ENCODE results near the gene PCGF1.

PCGF1 gene

DNA sequence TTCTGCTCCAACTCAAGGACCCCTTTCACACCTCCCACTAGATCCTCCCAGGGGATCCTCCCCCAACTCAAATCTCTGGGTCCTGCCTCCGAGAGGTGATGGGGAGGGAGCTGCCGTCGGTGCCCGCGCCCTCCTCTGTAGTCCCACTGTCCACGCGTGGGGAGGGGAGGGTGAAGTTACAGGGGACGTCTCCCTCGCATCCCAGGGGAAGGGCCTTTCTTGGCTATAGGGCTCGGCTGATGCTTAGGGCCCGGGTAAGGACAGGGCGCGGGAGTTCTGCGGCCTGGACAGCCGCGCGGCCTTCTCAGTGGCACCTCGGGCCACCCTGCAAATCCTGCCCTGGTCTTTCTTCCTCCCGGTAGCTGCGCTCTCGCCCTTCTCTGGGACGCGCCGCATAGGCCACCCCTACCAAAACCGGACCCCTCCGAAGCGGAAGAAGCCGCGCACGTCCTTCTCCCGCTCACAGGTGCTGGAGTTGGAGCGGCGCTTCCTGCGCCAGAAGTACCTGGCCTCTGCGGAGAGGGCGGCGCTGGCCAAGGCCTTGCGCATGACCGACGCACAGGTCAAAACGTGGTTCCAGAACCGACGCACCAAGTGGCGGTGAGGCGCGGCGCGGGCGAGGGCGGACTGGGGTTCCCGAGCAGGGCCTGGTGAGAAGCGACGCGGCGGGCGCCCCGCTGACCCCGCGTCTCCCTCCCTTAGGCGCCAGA is 7.9 kb upstream of the PCGF1 start:
- no peak for DNase-seq

DNA sequence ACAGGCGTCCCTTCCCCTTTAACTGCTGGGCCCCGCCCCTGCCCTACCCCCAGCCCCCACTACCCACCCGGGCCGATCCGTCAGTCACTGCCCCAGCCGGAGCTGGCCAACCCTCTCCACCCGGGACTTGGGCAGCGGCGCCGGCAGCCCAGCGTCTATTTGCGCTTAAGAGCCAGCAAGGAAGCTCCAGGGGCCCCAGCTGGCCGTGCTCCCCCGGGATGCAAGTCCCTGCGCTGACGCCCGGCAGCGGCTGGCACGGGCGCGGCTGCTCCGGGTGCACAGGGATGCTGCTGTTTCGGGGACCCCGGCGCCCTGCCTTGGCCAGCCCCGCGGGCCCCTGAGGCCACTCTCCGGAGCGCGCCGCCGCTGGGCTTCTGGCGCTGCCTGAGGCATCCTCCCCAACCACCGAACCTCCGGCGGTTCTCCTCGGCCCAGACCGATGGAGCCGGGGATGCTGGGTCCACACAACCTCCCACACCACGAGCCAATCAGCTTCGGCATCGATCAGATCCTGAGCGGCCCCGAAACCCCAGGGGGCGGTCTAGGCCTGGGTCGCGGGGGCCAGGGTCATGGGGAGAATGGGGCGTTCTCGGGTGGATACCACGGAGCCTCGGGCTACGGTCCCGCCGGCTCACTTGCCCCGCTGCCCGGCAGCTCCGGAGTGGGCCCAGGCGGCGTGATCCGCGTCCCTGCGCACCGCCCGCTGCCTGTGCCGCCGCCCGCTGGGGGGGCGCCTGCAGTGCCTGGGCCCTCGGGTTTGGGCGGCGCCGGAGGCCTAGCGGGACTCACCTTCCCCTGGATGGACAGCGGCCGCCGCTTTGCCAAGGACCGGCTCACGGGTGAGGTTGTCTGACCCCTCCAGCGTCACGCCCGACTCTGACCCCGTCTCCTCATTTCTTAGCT is 7.1 kb upstream of the PCGF1 start, which contains the start of gene TLX2:
TLX2 (plus strand) TSS at position 83 of the 903 bp plus-strand sequence; CDS start at position 440, 357 bp downstream.
- DNase-seq, result no peak

DNA sequence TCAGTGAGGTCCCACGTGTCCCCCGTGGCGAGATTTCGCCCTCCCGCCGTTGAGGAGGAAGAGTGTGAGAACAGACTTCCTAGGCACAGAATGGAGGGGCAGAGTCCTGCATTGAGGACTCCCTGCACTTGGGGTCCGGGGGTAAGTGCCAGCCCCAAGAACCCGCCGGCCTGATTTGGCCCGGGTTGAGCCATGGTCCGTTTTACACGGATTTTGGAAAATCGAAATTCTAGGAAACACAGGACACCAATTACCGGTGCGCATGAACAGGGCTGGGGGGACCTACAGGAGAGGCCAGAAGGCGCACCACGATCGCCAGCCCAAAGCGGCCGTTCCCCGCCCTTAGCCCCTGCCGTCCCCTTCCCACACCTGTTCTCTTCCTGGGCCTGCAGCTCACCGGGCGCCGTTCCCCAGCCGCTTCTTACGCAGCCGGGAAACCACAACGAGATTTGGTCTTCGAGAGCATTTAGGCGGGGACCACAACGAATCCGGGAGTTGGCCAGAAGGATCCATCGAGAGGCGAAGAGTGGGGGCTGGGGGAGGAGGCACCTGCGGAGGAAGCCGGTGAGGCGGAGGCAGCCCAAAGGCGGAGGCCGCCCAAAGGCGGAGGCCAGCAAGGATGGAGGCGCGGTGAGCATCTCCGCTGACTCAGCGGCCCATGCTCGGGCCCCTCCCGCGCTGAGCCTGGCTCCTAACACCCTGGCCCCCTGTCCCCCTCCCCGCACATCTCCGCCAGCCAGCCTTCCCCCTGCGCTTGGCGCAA is 6.3 kb upstream of the PCGF1 start:
- no peak for DNase-seq

DNA sequence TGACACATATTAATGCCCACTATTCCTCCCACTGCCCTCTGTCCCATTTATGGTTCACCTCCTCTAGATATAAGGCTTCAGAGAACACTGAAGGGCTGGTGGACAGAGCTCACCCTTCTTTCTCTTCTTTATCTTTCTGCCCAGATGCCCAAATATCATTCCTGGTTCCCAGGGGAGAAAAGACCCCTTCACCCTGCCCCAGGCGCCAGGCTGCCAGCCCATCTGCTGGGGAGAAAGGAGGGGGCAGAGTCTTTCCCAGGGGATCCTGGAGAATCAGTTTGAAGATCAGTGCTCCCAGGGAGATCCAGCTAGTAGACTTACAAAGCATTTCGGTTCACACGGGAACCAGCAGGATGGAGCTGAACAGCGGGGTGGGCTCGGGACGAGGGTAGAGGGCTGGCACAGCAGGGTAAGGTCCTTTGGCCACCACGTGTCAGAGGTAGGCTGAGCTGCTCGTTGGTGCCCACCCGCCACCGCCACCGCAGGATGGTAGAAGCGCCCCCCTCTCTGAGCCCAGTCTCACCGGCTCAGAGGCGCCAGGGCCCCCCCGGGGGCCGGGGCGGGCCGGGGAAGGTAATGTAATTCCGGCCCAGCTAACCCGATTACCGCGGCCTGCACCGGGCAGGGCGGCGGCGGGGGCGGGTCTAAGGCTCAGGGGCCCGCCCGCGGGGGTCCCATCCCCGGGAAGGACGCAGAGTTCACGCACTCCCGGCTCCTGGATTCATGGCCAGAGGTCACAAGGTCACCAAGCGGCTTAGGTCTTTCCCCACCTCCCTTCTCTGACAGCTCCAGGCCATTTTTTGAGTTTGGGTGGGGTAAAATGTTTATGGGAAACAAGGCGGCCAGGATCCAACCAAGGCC is 5.5 kb upstream of the PCGF1 start:
- DNase-seq, result no peak

DNA sequence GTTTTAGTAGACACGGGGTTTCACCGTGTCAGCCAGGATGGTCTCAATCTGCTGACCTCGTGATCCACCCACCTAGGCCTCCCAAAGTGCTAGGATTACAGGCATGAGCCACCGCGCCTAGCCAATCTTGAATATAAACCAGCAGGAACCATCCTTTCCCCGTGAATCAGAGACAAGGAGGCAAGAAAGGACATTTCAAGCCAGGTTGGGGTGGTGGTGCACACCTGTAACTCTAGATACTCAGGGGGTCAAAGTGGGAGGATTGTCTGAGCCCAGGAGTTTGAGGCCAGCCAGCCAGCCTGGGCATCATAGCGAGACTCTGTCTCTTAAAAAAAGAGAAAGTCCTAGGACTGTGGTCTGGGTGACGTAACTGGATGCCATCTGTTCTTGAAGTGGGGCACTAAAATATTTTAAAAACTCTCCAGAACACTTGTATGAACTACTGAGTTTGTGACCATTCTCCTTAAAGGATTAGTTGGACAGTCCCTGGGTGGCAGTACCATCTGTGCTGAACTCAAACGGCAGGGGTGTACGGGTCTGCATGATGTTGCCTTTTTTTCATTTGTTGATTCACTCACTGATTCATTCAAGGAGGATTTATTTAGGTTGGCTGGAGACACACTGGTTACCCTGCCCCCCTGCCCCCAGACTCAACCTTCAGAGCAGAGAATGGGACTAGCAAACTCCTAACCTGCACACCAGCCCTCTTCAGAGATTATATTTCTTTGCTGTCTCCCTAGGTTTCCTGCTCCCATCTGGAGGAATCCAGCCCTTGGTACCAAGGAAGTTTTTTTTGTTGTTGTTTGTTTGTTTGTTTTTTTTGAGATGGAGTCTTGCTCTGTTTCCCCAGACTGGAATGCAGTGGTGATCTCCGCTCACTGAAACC is 3.9 kb upstream of the PCGF1 start:
- no peak for DNase-seq

DNA sequence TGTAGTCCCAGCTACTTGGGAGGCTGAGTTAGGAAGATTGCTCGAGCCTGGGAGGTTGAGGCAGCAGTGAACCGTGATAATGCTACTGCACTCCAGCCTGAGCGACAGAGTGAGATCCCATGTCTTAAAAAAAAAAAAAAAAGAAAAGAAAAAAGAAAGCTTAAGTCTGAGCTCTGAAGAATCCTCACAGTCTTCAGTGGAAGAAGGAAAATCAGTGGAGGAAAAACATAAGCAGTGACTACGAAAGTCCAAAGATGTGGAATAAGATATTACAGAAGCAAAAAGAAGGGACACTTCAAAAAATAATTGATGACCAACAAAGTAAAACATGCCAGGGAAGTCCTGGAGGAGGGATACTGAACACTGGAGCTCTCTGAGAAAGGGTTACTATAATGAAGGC is 2.8 kb upstream of the PCGF1 start:
- DNase-seq, result no peak

DNA sequence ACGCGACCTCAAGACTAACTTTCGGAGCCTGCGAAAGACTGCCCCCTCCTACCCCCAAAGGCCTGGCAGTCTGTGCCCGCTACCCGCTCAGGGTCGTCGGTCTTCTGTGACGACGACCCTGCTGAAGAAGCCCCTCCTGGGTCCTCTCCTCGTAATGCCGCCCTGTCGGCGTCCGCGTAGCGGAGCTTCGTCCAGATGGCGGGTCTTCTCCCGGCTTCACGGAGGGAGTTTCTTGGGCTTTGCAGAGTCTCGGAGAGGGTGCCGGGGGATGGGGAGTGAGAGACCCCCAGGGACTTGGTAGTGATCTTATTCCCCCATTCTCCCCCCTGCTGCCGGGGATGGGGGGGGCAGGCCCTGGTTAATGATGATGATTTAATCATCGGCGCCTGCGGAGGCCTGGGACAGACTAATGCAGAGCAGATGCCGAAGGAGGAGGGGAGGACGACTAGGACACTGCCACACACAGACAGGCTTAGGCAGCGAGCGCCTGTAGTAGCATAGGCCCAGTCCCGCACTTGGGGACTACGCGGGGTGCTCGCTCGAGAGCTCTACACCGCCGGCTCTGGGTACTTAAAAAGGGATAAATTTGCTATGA is 528 bp upstream of the PCGF1 start:
- DNase-seq, result no peak

DNA sequence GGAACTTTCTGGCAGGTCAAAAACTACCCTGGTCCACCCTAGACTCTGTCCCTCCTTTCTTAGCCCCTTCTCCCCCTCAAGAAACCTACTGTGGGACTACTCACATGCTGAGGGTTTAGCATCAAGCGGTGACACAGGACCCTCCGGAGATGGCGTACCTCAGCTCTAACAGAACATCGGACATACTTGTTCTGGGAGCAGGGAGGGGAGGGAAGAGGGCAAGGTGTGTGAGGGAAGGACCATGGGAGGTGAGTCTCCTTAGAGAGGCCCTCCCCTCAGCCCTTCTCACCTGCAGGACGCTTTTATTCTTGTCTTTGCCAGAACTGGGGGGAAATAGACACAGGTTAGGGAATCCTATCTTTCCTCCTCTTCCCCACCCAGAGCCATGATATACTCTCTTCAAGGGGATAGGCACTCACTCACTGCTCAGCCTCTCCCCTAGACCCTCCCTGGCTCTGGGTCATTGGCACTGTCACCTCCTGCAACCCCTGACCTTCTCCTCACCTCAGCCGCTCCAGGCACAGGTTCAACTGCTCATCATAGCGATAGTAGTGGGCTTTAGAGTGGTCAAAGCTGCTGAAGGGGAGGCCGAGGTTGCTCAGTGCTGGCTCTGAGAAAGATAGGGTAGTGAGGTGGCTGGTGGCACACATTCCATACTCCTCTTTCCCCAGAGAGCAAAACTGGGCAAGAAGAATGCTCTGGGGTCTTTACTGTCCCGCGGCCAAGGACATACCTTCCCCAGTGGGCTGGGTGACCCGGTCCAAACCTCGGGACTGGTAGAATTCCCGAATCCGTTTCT is 1.8 kb downstream of the PCGF1 start:
- DNase-seq, result no peak

DNA sequence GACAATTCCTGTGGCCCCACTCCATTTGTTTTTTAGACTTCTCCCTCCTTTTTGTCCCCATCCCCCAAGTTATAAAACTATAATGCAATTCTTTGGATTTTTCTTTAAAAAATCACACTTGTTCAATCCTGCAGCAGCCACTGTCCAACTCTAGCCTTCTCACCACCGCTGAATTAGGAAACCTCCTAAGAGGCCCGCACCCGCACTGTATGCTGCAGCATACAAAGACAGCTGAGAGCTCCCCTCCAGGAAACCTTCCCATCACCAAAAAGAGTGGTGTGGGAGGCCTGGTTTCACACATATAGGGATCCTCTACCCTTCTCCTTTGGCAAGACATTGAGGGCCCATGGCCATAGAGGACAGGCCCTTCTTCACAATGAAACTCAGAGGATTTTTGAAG is 2.9 kb downstream of the PCGF1 start:
- DNase-seq, result no peak

DNA sequence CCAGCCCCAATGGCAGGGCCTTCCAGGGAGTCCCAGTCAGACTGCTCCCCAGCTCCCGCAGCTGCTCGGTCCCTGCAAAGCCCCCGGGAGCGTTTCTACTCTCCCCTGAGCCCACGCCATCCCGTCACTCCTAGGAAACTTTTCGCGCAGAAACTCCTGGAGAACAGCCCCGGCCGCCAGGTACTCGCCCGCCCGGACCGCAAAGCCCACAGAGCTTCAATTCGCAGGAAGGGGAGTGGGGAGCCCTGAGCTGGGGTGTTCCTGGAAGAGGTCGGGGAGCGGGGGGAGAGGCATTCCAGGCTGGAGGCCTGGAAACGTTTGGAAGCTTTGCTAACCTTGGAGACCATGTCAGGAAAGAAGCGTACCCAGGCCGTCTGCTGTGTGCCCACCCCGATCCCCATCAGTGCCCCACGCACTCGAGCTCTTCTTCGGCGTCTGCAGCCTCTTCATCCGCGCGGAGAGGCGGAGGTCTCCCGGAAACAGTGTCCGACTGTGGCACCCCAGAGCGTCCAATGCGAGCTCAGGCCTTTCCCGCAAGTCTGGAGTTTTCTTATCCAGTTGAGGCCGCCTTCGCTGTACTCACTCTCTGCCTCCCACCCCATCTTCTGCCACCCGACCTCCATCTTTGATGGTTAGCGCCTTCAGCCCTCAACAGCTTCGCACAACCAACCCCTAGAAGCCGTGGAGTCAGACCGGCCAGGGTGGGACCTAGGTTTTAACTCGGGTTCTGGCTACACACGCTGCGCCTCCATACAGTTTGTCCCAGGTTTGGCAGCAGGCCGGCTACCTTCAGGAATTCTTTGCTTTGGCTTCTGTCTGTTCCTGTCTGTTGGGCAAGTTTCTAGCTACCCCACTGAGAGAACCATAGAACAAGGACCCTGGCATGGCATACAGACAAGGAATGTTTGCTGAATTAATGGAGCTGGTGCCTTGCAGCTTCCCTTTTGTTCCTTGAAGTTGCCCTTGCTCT is 3.7 kb downstream of the PCGF1 start:
- no peak for DNase-seq

DNA sequence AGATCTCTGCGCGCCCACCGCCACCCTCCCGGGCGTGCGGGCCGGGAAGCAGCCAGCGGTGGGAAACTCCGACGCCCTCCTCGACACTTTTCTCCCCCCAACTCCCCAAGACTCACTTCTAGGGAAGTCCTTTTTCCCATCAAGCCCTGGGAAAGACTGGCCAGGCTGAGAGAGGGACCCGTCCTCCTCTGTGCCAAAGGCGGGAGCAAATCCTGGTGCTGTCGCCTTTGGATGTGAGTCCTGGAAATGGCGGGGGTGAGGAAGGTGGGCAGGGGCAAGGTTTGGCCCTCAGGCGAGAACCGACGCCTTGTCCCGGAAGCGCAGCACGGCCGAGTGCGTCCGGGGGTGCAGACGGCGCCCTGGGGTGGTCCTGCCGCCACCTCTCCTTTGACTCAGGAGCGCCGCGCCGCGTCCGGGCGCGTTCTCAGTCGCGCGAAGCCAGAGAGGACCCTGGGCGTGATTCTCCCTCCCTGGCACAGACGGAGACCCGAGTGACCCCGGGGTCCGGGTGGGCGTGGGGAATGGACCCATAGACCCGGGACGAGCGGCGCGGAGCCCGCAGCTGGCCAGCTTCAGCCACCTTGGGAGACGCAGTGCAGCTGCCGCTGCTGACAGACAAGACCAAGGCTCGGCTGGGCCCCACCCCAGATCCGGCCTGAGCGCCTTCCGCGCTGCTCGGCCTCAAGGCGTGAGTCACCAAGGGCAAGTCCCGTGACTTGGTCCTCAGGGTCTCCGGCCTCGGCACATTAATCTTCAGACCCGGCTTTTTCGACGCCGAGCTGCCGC is 4.6 kb downstream of the PCGF1 start:
- DNase-seq, result peak; percentile 70 to 82

DNA sequence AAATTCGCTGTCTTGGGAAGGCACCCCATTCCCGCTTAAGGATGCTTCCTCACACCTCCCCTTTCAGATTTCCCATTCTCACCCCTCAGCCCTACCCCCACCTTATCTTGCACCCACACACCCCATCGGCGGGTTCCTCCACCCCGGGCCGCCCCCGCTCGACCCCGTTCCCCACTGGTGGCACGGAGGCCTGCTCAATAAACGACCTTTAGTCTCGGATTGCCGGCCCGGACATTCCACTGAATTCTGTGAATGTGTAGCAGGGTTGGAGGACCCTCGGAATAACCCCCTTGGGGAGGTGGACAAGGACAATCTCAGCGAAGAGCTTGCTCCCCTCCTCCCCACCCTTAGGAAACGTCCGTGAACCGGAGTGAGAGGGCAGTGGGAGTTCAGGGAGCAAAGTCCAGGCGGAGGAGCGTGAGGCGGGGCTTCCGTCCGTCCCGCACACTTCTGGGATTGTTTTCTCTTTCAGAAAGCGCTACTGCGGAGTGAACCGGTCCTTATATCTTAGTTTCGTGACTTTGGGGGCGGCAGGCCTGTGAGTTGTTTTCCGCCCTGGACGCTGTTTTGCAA is 5.3 kb downstream of the PCGF1 start:
- peak in 1 of 2 donors; percentile 35 for DNase-seq

DNA sequence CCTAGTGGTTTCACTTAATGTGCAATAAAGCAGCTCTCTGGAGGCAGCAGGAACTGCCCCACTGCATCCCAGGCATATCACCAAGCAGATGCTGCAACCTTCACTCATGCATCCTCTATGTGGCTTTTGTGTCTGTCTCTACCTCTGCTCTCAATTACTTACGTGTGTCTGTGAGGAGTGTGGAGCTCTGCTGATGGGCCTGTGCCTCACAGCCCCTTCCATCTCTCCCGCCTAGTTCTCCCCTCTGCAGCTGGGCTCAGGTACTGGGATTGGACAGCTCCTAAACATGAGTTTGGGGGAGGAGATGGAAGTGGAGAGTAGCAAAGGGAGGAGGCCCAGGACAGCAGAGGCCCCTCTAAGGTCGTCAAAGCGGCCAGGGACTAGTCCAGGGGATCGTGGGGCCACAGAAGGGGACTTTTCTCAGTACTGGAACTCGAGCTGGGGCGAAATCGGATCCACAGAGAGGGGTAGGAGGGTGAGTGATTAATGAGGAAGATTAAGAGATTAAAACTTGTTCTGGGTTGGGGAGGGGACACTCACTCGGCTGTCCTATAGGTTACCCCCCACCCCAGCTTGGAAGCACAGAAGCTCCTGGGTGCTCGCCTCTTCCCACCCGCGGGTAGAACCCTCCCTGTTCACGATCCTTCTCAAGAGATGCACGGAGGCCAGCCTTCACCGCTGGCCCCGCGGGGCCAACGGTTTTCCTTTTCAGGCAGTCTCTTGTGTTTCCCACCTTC is 6.0 kb downstream of the PCGF1 start:
- DNase-seq, result no peak

DNA sequence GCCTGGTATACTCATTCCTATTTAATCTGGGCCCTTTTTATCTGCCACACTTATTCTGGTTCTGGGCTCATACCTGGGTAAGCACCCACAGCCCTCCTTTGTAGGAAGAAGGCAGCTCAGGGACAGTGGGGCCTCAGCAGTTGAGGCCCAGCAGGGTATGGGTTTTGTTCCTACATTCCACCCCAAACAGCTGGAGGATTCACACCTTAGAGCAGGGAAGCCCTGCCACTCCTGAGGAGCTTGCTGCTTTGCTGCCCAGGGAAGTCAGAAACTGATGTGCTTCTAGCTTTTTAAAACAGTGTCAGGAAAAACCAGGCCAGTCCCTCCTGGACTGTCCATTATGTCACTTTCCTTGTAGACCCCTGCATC is 6.9 kb downstream of the PCGF1 start:
- DNase-seq, result no peak

DNA sequence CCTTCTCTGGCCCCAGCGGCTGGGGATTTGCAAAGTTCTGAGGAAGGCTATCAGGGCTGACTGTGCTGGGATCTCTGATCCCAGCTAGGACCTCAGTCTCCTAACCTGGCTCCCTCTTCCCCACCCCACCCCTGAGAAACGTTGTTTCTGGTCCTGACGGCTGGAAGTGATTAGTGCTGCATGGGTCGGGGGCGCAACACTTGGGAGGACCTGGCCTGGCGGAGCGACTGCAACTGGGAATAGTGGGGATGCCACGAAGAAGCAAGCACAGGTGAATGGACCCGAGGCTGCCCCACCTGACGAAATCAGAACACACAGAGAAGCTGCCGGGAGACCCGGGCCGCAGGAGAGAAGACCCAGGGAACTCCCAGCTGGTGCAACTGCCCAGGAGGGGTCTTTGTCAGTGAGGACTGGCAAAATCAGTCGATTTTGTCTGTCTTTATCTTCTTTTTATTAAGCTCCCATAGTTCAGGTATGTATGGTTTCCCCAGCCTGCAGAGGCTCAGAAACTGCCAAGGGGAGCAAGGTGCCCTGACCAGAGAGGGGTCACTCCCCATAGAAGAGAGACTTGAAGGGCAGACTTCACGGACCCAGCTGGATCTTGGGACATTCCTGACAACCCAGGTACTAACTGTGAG is 7.4 kb downstream of the PCGF1 start:
- DNase-seq, result no peak

DNA sequence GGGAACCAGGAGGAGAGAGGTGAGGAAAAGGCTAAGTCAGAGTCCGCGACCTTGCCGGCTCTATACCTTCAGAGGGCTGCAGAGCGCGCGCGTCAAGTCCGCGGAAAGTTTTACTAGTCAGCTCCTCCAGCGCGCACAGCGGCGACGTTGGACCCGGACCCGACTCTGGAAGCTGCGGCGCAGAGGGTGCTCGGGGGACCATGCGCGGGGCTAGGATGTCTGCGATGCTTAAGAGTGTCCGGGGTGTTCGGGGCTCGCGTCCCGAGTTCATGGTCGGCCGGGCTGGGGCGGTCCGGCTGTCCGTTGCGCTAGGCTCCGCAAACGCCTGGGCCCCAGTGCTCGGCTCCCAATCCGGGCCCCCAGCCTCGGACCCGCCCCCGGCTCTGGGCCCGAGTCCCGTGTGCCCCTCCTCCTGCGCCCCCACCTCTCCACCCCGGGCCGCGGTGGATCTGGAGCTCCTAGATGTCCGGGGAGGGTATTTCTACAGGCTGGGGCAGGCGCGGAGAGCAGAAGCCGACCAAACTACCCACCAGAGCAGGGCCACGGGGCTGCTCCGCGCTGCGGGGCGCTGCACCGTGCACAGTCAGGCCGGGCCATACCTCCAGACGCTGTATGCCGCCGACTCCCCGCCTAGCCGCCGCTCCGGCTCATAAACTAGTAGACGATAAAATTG is 8.1 kb downstream of the PCGF1 start, which contains the start of gene LBX2:
LBX2 (minus strand) TSS at position 337 of the 673 bp plus-strand sequence; CDS start at position 271, 66 bp downstream.
- no peak for DNase-seq

Data from inflammatory macrophage (primary cell).